Neural cell (in vitro differentiated cells): ENCODE measurements around the gene ACSS1. TPM values are rescaled to one million over a fixed set of nuclear protein-coding genes. Genes with fewer than 3 reads are reported as not detected.

Experiments
- H2AFZ ChIP-seq: fragments of 200-600, 300-800 bp; sonication (generic), shearing (Covaris generic); 2 replicates; pipeline ENCODE4 v1.6.0; 2014; ENCODE audit warnings: low read depth, mild to moderate bottlenecking, antibody characterized with exemption, low read length, moderate library complexity
- H3F3A ChIP-seq: fragments of 200-600 bp; shearing (Covaris generic); 2 replicates; pipeline ENCODE4 v1.6.1; 2016; ENCODE audit warnings: mild to moderate bottlenecking, moderate library complexity, mixed read lengths, antibody characterized with exemption, low read length; ENCODE audit not compliant: insufficient read depth, poor library complexity, severe bottlenecking
- H3K27ac ChIP-seq: fragments of 200-600, 300-800 bp; sonication (generic), shearing (Covaris generic); 2 replicates; pipeline ENCODE4 v1.5.1; 2014; ENCODE audit warnings: mild to moderate bottlenecking, low read length, moderate library complexity
- H3K27me3 ChIP-seq: fragments of 300-800, 200-600 bp; sonication (generic), shearing (Covaris generic); 2 replicates; pipeline ENCODE4 v1.6.0; 2014; ENCODE audit warnings: mild to moderate bottlenecking, low read depth, low read length, moderate library complexity; ENCODE audit not compliant: insufficient read depth
- H3K36me3 ChIP-seq: fragments of 300-800, 200-600 bp; sonication (generic), shearing (Covaris generic); 2 replicates; pipeline ENCODE4 v1.5.1; 2014; ENCODE audit warnings: mild to moderate bottlenecking, antibody characterized with exemption, low read length, moderate library complexity; ENCODE audit not compliant: insufficient read depth
- H3K4me2 ChIP-seq: fragments of 300-800, 200-600 bp; sonication (generic), shearing (Covaris generic); 2 replicates; pipeline ENCODE4 v1.6.0; 2014; ENCODE audit warnings: mild to moderate bottlenecking, low read length
- H3K4me3 ChIP-seq: fragments of 300-800, 200-600 bp; sonication (generic), shearing (Covaris generic); 2 replicates; pipeline ENCODE4 v1.5.1; 2014; ENCODE audit warnings: mild to moderate bottlenecking, low read length, moderate library complexity
- H3K79me2 ChIP-seq: fragments of 200-600 bp; shearing (Covaris generic); replicated peaks from 2 replicates; pipeline ENCODE4 v1.6.0; 2014; ENCODE audit warnings: mild to moderate bottlenecking, low read length, moderate library complexity; ENCODE audit not compliant: insufficient read depth
- H3K9ac ChIP-seq: fragments of 300-800, 200-600 bp; sonication (generic), shearing (Covaris generic); 2 replicates; pipeline ENCODE4 v1.6.1; 2016; ENCODE audit warnings: mild to moderate bottlenecking, low read length, mixed read lengths
- H3K9me2 ChIP-seq: fragments of 200-600 bp; shearing (Covaris generic); 2 replicates; pipeline ENCODE4 v1.6.1; 2016; ENCODE audit warnings: mild to moderate bottlenecking, low read length, mixed read lengths; ENCODE audit not compliant: insufficient read depth
- H3K9me3 ChIP-seq: fragments of 200-600, 300-800 bp; sonication (generic), shearing (Covaris generic); 2 replicates; pipeline ENCODE4 v1.6.1; 2016; ENCODE audit warnings: mild to moderate bottlenecking, mixed run types, low read length, moderate library complexity, mixed read lengths
- H4K20me1 ChIP-seq: fragments of 200-600 bp; shearing (Covaris generic); 2 replicates; pipeline ENCODE4 v1.6.1; 2016; ENCODE audit warnings: mild to moderate bottlenecking, mixed run types; ENCODE audit not compliant: insufficient read depth
- CTCF ChIP-seq: fragments of 450-650 bp; IDR thresholded peaks from 2 replicates; pipeline ENCODE4 v1.5.1; 2014; ENCODE audit warnings: antibody characterized with exemption, mild to moderate bottlenecking, moderate library complexity; ENCODE audit not compliant: poor library complexity, severe bottlenecking
- EP300 ChIP-seq: fragments of 450-650 bp; conservative IDR thresholded peaks from 2 replicates; pipeline ENCODE4 v1.6.1; 2014; ENCODE audit warnings: antibody characterized with exemption, mild to moderate bottlenecking, moderate library complexity; ENCODE audit not compliant: poor library complexity, severe bottlenecking
- EZH2 ChIP-seq: fragments of 200-600, 300-800 bp; shearing (Covaris generic), sonication (generic); IDR thresholded peaks from 2 replicates; pipeline ENCODE4 v1.6.1; 2014; ENCODE audit warnings: antibody characterized with exemption, low read length, borderline replicate concordance, mild to moderate bottlenecking; ENCODE audit not compliant: insufficient read depth, poor library complexity, severe bottlenecking
- MXI1 ChIP-seq: fragments of 450-650 bp; conservative IDR thresholded peaks from 2 replicates; pipeline ENCODE4 v1.6.1; 2014; ENCODE audit warnings: antibody characterized with exemption, mild to moderate bottlenecking; ENCODE audit not compliant: poor library complexity, severe bottlenecking
- POLR2AphosphoS5 ChIP-seq: IDR thresholded peaks from 2 replicates; pipeline ENCODE4 v1.6.1; 2012
- RAD21 ChIP-seq: fragments of 450-650 bp; conservative IDR thresholded peaks from 2 replicates; pipeline ENCODE4 v1.6.1; 2014; ENCODE audit warnings: antibody characterized with exemption, mild to moderate bottlenecking, moderate library complexity
- SMC3 ChIP-seq: fragments of 450-650 bp; conservative IDR thresholded peaks from 2 replicates; pipeline ENCODE4 v1.6.1; 2014; ENCODE audit warnings: antibody characterized with exemption, mild to moderate bottlenecking, moderate library complexity; ENCODE audit not compliant: poor library complexity
- TAF1 ChIP-seq: IDR thresholded peaks from 2 replicates; pipeline ENCODE4 v1.6.1; 2012; ENCODE audit warnings: low read depth
- polyA plus RNA-seq: library from polyadenylated mRNA; depleted of rRNA; stranded (reverse); fragments of >200 nt; gene quantifications from 2 replicates; pipeline ENCODE4 v1.2.3, GENCODE V29; 2014
- TF ChIP-seq, protein P1 (sequence below): IDR thresholded peaks from 2 replicates; pipeline ENCODE4 v1.6.1; 2012; ENCODE audit warnings: borderline replicate concordance

ACSS1 gene
- polyA plus RNA-seq, 1 donor from 2014 or later: not detected

DNA sequence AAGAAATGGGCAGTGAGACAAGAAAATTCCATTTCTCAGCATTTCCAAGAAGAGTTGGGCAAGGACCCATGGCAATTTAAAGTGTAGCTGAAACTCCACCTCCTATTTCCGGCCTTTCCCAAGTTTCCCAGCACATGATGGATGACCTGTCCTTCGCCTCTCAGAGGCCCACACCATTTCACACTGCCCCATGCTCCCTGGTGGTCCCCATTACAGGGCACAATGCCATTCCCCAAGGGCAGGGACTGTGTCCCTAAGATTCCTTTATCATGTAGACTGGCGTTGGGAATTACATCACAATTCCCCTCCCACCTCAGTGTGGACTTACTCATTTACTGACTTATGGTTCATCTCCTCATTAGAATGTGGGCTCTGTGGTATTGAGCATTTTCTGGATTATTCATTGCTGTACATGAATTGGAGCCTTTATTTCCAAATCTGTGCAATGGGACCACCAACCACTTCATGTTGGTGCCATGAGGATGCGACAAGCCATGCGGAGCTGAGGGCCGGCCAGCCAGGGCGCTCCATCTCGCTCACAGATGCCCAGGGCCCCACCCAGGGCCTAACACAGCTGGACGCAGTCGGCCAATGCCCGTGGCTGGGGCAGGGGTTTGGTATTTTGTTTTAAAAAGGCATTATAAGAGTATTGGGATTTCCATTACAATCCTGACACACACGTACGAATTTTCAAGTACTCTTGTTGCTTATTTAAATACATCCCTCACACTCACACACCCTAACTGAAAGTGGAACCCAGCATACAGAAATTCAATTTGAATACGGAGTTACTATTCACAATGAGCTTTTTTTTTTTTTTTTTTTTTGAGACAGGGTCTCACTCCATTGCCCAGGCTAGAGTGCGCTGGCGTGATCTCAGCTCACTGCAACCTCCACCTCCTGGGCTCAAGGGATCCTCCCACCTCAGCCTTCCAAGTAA lies 5.4 kb downstream of the ACSS1 start:
- Histone ChIP-seq H3F3A (no peaks in the 10 kb centered on the region), H3K27ac (no peak overlapping the region), H3K4me2 (no peak overlapping the region), H2AFZ (no peak overlapping the region), H4K20me1 (no peaks in the 10 kb centered on the region), H3K9me3 (no peaks in the 10 kb centered on the region), H3K79me2 (no peaks in the 10 kb centered on the region), H3K9me2 (no peaks in the 10 kb centered on the region), H3K36me3 (no peaks in the 10 kb centered on the region), H3K27me3 (peaks cover 20% of the 10 kb centered on the region), H3K4me3 (no peak overlapping the region), H3K9ac (no peak overlapping the region)
- TF ChIP-seq CTCF (no peak), RAD21 (no peak), EP300 (no peak), TAF1 (no peak), EZH2 (no peak), MXI1 (no peak)
- TF ChIP-seq, protein P1, sequence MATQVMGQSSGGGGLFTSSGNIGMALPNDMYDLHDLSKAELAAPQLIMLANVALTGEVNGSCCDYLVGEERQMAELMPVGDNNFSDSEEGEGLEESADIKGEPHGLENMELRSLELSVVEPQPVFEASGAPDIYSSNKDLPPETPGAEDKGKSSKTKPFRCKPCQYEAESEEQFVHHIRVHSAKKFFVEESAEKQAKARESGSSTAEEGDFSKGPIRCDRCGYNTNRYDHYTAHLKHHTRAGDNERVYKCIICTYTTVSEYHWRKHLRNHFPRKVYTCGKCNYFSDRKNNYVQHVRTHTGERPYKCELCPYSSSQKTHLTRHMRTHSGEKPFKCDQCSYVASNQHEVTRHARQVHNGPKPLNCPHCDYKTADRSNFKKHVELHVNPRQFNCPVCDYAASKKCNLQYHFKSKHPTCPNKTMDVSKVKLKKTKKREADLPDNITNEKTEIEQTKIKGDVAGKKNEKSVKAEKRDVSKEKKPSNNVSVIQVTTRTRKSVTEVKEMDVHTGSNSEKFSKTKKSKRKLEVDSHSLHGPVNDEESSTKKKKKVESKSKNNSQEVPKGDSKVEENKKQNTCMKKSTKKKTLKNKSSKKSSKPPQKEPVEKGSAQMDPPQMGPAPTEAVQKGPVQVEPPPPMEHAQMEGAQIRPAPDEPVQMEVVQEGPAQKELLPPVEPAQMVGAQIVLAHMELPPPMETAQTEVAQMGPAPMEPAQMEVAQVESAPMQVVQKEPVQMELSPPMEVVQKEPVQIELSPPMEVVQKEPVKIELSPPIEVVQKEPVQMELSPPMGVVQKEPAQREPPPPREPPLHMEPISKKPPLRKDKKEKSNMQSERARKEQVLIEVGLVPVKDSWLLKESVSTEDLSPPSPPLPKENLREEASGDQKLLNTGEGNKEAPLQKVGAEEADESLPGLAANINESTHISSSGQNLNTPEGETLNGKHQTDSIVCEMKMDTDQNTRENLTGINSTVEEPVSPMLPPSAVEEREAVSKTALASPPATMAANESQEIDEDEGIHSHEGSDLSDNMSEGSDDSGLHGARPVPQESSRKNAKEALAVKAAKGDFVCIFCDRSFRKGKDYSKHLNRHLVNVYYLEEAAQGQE: no peak

- no peak overlapping the region for H3K27ac ChIP-seq
- H3K9me2 ChIP-seq: no peaks in the 10 kb centered on the region
- H3K4me2 ChIP-seq: no peak overlapping the region
- H4K20me1 ChIP-seq: no peaks in the 10 kb centered on the region
- TF ChIP-seq RAD21 (no peak), MXI1 (no peak), EZH2 (no peak), EP300 (no peak), SMC3 (no peak), TAF1 (no peak), CTCF (no peak), POLR2AphosphoS5 (no peak)
- TF ChIP-seq, protein P1: no peak
- no peaks in the 10 kb centered on the region for H3K79me2 ChIP-seq
- no peaks in the 10 kb centered on the region for H3F3A ChIP-seq
- H3K4me3 ChIP-seq: no peak overlapping the region
- no peaks in the 10 kb centered on the region for H3K9me3 ChIP-seq
- peaks cover 11% of the 10 kb centered on the region for H3K27me3 ChIP-seq
- H3K9ac ChIP-seq: no peak overlapping the region
- H2AFZ ChIP-seq: no peak overlapping the region
- H3K36me3 ChIP-seq: no peaks in the 10 kb centered on the region
These were observed 6.4 kb downstream of the ACSS1 start for GRCh38 chr20:25051386-25052155.
